ENCODE results near the gene RNF4. TPM values are rescaled to one million over a fixed set of nuclear protein-coding genes. Genes with fewer than 3 reads are reported as not detected.
A peak's percentile ranks its signal among the peaks of the same experiment; 100 is the strongest.

The RNF4 gene
- total RNA-seq, 1 donor from 2014 or later = 28.1 TPM

- DNase-seq (ENCODE audit: low spot score in 2 of 2) (no peak), FAIRE-seq (no peak)
These were observed 32.0 kb upstream of the RNF4 start for GRCh38 chr4:2436761-2437474.

- FAIRE-seq (no peak), DNase-seq (ENCODE audit: low spot score in 2 of 2) (no peak)
These were observed 31.3 kb upstream of the RNF4 start for GRCh38 chr4:2437475-2438215.

DNA sequence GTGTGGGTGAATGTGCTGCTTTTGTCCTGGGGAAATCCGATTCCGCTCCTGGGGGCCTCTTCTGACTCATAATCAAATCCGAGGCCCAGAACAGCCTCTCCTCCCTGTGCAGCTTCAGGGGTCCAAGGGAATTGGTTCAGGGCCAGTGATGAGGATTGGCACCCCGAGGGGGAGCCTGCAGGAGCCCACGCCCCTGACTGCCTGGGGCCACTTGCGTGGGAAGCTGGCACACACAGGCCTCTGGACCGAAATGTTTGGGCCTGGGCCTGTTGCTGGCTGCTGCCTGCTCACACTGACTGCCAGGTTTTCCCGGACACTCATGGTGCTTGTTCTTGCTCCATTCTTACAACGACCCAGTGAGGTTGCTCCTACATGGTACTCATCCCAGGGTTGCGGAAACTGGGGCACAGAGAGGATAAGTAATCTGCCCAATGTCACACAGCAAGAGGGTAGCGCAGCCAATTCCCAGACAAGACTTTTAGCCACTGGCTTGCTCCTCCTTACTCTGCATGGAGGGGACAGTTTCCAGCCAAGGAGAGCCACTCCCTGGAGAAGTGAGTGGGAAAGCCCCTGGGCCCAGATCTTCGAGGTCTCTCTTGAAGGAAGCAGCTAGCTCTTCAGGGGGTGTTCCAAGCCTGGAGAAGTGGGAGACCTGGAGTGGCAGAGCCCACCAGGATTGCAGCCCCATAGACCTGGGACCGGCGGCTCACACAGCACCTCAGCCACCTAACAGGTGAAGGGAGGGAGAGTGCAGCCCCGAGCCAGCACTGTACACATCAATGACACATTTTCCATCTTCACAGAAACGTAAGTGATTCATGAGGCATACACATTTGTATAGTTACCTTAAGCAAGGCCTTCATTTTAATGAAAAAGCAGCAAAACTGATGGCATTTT is 29.8 kb upstream of the RNF4 start:
- DNase-seq (ENCODE audit: low spot score in 2 of 2) (no peak), FAIRE-seq (no peak)

DNA sequence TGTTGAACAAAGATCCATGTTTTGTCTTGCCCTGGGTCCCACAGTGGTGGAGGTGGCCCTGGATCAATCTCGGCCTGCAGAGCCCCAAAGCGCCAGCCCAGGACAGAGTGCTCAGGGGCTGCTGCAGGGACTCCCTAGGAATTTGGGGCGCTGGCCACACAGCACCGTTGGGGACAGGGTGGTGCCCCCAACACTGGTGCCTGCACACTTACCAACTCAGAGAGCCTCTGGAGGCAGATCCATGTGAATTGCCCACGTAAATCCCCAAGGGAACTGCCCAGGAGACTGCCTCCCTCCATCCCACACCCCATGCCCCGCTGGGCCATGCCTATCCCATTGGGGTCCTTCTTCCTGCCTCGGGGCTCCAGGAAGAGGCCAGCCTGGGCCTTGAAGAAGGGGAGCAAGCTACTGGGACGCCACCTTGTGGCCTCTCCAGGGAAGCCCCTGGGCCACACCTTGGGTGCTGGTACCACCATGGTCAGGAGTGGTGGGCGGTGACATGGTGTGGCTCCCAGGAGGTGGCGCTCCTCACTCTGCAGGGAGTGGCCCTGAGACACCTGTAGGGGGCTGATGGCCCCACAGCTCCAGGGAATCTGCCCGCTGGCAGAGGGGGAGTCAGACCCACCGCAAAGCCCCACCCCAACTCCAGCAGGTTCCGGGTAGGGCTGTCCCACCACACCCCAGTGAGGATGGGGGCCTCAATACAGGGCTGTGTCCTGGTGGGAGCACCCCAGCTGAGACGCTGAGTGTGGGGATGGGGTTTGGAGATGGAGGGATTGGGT is 27.3 kb upstream of the RNF4 start:
- DNase-seq (ENCODE audit: low spot score in 2 of 2) = peak; percentile 59 to 70
- FAIRE-seq = no peak

- FAIRE-seq (no peak), DNase-seq (ENCODE audit: low spot score in 2 of 2) (no peak)
These were observed 26.5 kb upstream of the RNF4 start for GRCh38 chr4:2442175-2442993.

- DNase-seq (ENCODE audit: low spot score in 2 of 2) (no peak), FAIRE-seq (no peak)
These were observed 25.7 kb upstream of the RNF4 start for GRCh38 chr4:2443061-2443730.

DNA sequence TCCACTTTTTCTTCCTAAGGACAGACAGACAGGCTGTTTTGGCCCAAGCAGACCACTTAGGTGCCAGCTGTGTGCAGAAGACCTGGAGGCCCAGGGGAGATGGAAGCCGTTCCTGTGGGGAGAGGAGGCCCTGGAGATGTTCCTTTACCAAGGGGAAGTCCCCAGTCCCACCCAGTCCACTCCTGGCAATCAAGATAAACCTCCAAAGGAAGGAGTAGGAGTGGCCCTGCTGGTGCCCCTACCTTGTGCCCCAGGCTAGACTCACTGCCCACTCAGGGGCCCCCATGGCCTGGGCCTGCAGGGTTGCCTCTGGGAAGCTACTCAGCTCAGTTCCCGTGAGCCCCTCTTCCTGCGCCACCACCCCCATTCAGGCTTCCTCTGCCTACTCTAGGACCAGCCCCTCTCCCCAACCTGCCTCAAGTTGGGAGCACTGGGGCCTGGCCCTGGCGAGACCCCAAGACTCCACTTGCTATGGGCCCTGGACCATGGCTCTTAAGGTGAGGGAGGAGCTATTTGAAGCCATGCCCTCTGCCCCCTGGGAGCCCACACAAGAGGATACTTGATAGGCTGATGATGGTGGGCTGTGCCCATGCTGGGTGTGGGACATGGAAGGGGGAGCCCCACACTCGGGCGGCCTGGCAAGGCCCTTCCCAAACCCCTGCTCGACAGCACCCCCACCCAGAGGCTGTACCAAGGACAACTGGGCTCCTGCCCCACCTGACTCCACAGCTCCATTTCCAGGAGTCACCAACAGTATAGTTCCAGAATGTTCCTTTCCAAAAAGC is 24.8 kb upstream of the RNF4 start:
- DNase-seq (ENCODE audit: low spot score in 2 of 2) = no peak
- FAIRE-seq = no peak

GRCh38 chr4:2445130-2445529 is 23.8 kb upstream of the RNF4 start:
- DNase-seq (ENCODE audit: low spot score in 2 of 2) (no peak), FAIRE-seq (no peak)

- no peak for DNase-seq (ENCODE audit: low spot score in 2 of 2)
- no peak for FAIRE-seq
These were observed 23.3 kb upstream of the RNF4 start for GRCh38 chr4:2445571-2445970.

DNA sequence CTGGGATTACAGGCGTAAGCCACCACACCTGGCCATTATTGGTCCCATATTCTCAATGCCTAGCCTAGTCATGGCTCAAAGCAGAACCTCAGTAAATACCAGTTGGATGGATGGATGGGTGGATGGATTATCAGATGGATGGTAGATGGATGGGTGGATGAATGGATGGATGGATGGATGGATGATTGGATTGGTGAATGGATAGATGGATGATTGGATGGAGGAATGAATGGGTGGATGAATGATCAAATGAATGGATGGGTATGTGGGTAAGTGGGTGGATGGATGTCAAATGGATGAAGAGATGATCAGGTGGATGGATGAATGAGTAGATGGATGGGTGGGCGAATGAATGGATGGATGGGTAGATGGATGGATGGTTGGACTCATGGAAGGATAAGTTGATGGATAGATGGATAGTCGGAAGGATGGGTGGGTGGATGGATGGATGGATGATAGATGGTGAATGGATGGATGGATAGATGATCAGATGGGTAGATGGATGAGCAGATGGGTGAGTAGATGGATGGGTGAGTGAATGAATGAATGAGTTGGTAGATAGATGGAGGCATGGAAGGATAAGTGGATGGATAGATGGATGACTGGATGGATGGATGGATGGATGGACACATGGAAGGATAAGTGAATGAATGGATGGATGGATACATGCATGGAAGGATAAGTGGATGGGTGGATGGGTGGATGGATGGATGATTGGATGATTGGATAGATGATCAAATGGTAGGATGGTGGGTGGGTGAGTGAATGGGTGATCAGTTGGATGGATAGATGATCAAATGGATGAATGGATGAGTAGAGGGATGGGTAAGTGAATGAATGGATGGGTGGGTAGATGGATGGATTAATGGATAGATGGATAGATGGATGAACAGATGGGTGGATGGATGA is 22.0 kb upstream of the RNF4 start:
- no peak for FAIRE-seq
- DNase-seq (ENCODE audit: low spot score in 2 of 2) = no peak

DNA sequence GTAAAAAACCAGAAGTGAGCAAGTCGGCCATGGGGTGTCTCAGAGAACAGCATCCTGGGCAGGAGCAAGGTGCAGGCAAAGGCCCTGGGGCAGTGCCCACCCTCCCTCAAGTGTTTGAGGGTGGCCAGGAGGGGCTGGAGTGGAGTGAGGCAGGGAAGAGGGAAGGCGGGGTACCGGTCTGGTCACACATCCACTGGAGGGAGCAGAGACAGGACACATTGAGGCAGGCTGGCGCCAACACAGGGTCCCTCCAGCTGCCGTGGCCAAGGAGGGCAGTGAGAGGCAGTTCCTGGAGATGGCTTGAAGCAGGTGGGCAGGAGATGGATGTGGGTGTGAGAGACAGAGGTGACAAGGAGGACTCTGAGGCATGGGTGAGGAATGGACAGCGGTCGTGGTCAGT is 20.3 kb upstream of the RNF4 start:
- no peak for DNase-seq (ENCODE audit: low spot score in 2 of 2)

GRCh38 chr4:2449051-2449450 is 19.9 kb upstream of the RNF4 start:
- FAIRE-seq = no peak
- no peak for DNase-seq (ENCODE audit: low spot score in 2 of 2)

More for the DNA sequence above, 20.3 kb upstream of the RNF4 start:
- FAIRE-seq = no peak

GRCh38 chr4:2449511-2450392 is 19.2 kb upstream of the RNF4 start:
- FAIRE-seq (no peak), DNase-seq (ENCODE audit: low spot score in 2 of 2) (no peak)

- DNase-seq (ENCODE audit: low spot score in 2 of 2) (no peak), FAIRE-seq (no peak)
These were observed 18.4 kb upstream of the RNF4 start for GRCh38 chr4:2450394-2451035.

DNA sequence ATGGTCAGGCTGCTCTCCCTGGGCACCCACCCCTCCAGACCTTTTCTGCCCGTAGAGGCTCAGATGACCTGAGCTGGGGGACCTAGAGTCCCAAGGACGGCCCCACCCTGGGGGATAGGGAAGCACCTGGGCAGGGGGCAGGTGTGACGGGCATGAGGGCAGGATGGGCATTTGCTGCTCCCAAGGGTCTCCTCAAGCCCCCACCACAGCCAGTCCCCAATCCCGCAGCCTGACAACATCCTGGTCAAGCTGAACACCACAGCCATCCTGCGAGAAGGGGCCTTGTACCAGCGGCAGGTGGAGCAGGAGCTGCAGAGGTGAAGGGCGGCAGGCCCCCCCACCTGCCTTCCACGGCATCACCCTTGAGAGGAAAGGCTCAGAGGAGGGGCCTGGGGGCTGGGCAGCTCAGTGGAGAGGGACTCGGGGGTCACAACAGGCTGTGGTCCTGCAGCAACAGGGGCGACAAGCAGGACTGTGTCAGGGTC is 17.8 kb upstream of the RNF4 start:
- no peak for FAIRE-seq

More for the DNA sequence above, 17.8 kb upstream of the RNF4 start:
- DNase-seq (ENCODE audit: low spot score in 2 of 2) = no peak

All from frontal cortex (tissue), 4 donors.